NCI-H345 treated with DMSO at 0.1 percent for 48 hours (cell line): ENCODE data around the gene GSTO2.
A peak's percentile ranks its signal among the peaks of the same experiment; 100 is the strongest.

Experiments
- DNase-seq: peaks from one replicate; lab custom pipeline; 2025; ENCODE audit not compliant: unreplicated experiment; lab: John Stamatoyannopoulos, UW

The GSTO2 gene

DNA sequence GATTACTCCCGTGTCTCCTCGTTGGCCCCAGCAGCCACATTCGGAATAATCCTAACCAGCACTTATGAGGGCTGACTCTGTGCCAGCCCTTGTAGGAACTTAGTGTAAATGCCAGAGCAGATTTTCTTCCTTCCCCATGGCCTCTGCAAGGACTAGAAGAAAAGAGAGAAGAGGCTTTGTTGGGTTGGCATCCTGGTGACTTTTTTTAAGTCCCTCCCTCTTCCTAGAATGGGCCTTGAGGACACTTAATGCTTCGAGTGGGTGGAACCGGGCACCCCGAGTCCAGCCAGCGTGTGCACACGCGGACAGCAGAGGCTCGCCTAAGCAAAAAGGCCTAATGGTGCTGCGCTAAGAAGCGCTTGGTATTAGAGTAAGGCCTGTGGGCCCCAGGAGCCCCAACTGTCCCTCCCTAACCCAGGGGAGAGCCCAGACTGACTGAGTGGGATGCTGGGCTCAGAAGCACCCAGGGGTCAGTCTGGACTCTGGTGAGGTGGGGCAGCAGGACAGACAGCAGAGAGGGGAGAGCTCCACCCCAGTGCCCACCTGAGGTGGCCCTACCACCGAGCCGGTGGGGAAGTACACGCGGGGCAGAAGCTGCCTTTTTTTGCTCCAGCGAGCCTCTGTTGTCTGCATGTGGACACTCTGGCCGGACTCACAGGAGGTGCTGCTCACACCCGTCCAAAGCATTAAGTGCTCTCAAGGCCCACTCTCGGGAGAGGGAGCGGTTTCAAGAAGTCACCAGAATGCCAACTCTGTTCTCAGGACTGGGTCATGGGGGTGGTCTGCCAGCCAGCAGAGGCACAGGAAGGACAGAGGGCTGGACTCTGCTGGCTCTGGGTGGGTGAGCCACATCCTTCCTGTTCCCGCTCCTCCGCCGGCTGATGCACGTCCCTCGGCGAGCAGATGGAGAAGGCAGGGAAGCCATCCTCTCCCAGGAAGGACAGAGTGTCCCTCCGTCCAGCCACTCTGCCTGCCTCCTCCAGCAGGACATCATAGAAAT lies 56.8 kb downstream of the GSTO2 start:
- no peak for DNase-seq

DNA sequence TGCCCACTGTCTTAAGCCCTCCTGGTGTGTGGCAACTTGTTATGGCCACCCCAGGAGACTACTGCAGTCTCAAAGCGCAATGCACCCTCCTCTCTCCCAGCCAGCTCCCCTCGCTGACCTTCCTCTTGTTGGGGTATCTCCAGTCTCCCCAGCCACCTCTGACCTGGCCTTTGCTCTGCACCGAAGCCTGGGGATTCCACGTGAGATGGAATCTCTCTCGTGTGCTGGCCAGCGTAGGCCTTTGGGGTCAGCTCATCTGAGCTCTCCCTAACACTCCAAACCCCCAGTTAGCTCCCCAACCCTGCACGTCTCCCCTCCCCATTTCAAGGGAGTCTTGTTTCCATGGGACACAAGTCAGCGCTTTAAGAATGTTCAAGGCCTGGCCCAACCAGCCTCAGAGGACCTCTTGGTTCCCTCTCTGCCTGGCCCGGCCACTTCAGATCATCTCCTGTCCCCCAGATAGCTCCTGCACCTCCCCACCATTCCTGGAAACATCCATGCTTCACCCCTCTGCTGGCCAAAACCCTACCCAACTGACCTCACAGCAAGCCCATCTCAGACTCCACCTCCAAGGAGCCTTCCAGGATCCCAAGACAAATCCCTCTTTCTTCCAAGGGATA lies 58.1 kb downstream of the GSTO2 start:
- no peak for DNase-seq

DNA sequence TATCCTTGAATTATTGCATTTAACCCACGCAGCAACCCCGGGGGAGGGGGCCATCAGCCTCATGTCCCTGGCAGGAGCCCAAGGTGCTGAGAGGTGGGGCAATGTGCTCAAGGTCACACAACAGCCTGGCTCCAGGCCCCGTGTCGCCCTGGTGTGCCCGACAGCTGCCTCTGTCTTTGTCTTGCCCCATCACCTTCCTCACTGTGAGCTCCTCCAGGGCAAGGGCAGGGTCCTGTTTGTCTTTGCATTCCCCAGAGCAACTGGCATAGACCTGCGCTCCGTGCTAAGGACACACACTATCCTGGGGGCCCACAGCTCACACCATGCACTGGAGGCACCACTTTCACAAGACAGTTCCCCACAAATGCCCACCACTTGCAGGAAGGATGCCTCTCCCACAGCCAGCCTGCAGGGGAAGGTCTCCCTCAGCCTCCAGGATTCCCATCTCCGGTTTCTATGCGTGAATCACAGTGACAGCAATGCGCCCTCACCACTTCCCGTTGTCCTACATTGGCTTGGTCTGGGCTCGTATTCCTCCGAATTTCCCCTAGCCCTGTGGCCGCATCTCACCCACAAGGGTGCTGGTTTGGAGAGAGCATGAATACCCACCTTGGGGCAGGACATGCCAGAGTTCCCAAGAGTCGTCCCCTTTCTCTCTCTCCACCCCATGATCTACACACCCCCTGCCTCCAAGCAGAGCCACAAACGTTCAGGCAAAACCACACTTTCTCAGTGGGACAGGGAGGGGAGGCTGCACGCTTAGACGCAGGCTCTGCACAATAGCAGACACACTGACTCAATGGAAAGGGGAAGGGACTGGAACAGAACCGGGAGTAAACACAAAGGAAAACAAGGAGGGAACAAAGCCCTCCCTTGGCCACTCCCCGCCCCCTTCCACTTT lies 59.0 kb downstream of the GSTO2 start:
- peak; percentile 34 for DNase-seq

DNA sequence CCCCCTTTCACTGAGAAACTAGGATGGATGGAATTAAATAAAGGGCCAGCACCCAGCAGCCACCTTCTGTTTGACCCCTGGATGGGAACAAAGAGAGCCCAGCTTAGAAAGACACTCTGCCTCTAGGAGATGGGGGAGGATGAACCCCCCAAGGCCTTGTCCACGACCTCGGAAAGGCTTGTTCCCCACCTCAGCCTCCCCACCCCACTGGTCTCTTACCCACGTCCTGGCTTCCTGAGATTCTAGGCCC lies 59.6 kb downstream of the GSTO2 start:
- DNase-seq, result no peak

DNA sequence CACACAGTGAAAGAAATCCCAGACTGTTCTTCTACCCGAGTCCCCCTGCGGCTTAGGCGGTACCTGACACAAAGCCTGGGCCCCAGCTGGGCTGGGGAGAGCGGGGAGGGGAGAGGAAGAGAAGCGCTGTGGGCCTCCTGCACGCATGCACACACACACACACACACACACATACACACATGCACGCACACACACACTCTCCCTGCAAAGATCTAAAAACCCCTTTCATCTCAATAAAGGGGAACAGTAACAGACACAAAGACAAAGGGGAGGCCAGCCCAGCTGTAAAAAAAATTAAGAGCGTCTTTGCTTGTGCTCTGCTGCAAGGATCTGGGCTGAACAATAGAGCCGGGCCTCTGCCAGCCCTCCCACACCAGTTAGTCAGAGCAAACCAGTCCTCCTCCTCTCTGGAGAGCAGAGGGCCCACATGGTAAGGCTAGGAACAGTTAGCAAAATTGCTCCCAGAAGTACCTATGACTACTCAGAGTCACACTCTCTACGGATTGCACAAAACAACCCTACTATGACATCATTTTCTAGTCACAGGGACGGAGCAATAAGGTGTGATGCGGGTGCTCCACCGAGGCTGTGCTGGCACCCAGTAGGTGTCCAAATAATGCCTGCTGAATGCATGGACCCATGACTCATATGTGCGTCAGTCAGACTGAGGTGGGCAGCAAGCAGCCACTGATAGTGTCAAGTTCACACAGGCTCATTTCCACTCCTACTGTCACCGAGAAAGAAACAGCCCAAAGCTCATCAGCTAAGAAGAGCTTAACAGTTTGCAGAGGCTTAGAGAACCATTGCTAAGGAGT lies 60.1 kb downstream of the GSTO2 start:
- peak; percentile 39 for DNase-seq

DNA sequence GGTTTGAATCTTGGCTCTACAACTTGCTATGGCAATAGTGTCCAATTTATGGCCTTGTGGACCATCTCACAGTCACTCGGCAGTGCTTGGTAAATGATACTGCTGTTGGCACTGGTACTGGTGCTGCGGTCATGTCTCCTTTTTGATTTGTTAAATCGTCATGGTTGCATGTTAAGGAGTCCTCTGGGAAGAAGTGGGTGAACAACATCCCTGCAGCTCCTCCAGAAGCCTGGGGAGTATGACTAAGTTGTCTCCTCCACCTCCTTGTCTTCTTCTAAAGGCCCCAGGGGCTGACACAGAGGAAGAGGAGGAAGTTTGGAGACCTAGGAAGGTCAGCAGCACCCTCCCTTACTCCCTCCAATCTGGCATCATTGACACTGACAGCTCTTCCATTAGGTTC lies 60.8 kb downstream of the GSTO2 start:
- DNase-seq, result no peak

DNA sequence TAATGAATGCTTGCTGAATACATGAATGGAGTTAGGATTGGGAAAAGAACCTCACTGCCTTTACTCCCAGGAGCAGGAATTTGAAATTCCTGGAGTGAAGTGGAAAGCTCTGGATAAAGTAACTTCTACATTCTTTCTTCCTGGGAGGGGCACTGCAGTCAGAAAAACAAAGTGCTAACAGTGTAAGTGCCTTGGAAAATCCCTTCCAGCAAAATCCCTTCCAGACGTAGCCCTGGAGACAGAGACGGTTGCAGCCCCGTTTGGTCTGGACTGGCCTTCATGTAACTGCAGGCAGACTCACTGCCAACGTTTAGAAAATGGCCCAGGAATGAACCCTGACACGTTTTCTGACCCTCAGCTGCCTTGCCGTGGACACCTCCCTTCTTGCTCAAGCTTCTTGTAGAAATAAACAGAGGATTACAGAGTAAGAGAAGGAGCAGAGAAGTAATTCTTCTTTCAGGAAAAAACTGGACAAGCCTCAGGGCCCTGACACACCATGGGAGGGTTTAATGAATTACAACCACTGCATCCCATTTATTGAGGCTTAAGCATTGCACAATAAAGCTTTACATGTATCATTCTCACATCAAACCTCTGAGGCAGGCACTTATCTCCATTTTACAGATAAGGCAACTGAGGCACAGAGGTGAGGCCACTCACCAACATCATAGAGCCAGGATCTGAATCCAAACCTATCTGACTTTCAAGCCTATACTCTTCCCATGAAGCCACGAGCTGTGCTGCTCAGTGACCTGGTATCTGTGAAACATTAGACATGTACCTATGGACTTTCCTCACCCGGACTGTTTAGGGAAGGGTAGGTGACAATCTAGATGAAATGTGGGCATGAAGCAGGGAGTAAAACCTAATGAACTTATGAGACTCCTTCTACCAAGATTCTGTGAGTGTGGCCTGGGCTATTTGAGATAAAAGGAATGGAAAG lies 61.5 kb downstream of the GSTO2 start:
- no peak for DNase-seq

DNA sequence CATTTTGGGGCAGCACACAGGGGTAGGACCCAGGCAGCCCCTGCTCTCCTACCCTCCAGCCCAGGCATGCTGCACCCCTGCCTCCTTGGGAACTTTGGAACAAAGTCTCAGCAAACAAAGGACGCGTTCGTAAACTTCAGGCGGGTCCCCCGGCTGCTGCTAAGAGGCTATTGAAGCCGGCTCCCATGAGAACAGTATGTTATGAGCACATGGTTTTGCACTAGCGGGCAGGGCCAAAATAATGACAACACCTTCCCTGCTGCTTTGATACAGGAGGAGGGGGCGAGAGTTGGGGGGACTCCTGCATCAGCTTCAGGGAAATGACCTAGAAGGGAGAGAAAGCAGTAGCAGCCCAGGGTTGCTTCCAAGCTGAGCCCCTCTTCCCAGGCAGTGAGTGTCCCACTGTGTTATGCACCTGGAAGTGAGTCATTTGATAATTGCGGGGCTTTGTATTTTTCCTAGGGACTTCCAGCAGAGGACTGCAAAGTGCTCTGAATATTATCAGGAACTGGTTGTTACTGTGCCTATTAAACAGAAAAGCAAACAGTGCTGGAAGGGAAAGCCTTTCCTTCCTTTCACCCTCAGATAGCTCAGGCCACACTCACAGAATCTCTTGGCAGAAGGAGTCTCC lies 62.3 kb downstream of the GSTO2 start:
- peak; percentile 55 for DNase-seq

DNA sequence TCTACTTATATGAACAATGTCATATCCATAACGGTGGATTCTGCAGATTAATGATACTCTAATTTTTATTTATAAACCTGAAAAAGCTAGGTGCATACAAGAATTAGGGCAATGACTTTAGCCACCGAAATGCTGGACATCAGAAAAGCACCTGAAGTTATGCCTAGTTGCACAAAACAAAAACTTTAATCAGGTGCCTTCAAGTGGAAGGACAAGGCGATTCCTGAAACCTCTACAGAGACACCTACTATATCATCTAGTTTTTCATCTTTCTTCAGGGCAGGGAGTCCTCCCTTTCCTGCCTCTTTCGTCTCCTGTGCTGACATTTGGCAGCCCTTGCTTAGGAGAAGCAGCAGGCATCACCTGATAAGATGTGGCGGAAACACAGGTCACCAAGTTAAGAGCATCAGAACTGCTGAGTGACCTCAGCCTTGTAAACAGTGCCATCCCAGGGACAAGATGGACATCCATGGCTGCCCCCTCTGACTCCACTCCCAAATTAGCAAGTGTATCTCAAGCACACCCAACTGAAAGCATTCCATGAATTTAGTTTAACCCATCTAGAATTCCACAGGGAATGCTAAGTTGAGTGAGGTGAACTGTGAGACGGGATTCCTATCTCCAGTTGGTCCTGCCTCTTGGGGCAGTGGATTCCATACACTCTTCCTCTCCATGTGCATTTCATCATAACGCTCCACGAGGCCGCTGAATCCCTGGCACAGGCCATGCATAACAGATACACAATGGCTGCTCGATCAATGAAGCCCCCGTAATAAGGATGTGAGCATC lies 63.5 kb downstream of the GSTO2 start:
- DNase-seq, result no peak

DNA sequence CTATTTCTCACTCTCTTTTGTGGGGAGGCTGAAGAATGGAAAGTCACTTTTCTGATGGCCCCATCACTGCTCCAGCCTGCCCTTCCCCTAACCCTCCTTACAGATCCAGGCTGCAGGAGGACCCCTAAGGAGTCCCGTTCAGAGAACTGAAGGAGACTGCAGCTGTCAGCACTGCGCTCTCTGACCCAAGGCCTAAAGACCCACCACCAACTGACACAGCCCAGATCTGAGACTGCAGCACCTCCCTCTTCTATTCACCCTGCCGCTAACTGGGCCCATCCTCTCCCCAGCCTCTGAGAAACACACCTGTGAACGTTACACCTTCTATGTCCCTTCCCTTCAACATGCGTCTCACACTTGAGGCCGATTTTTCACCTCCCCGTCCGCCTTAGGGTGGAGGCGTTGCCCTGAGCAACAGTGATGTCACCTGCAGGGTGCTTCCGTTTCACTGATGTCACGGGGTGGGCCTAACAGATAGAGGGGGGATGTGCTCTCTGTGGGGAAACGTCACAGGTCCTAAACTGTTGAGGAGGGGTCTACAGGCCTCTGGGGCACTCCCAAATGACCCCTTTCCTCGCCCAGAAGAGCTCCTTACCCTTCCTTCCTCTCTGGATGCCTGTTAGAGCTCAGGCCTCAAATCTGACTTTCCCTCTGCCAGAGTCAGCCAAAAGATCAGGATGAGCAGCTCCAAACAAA lies 64.2 kb downstream of the GSTO2 start:
- DNase-seq, result no peak

DNA sequence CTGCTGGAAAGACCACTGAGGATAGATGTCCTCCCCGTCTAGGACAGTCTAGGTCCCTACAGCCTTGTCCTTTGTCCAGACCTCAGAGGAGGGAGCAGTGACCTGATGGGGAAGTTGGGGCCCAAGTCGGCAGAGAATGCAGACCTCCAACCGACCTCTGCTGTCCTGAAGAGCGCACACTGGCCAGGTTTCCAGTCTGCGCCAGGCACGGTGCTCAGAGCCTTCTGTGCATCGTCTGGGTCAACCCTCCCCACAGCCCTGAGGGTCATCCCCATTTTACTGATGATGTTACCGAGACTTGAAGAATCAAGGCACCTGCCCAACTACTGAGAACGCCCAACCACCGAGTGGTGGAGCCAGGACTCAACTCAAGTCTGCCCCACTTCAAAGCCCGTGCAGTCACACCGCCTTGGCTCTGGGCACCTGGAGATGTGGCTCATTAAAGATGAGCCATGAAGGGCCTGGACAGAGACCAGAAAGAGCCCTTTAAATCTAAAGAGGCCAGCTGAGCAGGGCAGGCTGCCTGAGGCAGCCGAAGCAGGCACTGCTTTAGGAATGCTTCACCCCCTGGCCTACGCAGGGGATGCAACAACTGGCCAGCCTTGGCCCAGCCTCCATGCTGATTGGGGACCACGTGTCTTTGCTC lies 64.9 kb downstream of the GSTO2 start:
- peak; percentile 21 for DNase-seq

DNA sequence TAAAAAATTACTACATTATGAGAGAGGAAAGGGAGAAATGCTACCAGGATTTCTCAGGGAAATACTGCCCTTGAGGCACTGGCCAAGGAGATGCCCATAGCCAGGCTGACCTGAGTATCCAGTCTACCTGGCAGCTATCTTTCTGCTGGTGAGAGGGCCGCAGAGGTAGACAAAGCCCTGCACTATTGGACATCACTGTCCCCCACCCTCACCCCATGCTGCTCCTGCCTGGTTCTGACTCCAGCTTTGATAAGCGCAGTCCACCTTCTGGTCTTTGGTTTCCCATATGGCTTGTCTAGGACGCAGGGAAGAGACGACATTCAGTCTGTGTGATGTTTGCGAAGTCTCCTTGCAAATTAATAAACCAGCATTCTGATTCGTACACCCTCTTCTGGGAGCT lies 65.6 kb downstream of the GSTO2 start:
- no peak for DNase-seq

DNA sequence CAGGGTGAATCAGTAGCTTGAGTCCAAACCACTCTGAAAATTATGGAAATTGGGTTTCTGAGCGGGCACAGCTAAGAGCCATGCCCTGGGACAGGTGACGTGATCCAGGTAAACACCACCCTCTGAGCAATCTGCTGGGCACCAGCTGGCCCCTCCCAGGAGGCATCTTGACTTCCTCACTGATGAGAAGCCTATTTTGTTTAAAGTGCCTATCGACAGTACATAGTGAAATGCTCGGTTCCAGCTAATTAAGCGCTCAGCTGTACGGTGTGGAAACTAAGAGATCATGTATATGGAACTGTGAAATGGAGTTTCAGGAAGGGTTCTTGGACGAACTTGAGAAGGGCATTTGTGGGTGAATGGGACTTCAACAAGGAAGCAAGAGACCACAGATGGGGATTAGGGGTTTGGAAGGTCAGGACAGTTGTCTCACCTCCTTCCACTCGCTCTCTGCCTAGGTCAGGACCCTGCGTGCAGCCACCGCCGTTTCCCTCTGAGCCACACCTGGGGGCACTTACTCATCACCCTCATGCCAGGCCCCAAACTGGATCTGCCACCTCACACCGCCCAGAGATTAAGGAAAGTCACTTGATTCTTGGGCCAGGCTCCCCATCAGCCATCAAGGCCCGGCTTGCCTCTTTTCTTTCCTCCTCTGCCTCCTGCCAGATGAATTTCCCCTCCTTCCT lies 66.1 kb downstream of the GSTO2 start:
- DNase-seq, result peak; percentile 81

DNA sequence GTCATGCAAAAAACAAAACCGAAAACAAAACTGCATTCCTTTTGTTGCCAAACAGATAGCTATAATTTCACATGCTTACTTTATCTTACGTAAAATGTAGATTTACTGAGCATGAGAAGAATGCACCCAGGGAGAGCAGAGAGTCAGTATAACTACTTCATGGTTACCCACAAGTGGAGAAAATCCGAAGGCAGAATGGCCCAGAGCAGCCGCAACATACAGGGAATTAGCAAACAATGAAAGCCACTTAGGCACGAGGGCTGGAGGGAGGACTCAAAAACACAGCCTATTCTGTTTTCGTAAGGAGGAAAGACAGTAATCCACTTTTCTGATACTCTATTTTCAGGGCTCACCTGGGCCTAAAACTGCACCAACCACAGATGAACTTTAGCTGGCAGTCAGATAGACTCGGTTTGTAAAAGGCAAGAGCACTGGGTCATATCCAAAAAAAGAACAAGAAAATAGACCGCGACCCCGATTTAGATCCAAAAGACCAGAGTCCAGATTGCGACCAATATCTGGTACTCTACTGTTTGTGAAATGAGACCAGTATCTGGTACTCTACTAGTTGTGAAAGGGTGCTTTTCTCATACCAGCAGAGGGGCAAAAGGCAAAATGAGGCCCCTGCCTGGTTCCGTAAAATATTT lies 68.0 kb downstream of the GSTO2 start:
- no peak for DNase-seq

DNA sequence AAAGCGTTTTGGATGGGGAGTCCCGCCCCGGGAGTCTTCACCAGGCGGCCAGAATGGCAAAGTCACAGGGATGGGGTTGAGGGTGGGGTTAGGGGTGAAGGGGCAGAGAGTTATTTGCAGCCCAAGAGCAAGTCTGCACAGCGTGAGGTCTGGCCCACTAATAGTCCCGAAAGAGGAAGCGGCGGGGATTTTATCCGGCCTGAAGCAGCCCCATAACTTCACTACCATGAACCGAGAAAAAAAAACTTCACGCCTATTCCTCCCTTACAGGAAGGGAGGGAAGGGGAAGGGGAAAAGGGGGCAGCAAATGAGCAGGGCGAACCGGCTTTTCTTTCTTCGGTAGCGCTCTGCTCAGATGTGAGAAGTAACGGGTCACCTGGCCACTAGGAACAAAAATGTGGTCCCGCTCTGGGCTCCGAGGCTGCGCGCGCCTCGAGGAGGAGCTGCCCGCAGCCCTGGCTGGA lies 68.6 kb downstream of the GSTO2 start:
- DNase-seq, result no peak
